SK-N-SH (cell line): ENCODE results near the gene SLC2A2.

ENCODE experiments used
- CTCF ChIP-seq: fragments of 200-600 bp; sonication (generic); IDR thresholded peaks from 2 replicates; pipeline ENCODE4 v1.6.1; 2017; ENCODE audit warnings: antibody characterized with exemption, mild to moderate bottlenecking, moderate library complexity
- EP300 ChIP-seq, 2 experiments: IDR thresholded peaks; 2 replicates each; pipeline versions ENCODE4 v1.4.0 to v1.6.1; 2012; ENCODE audit warnings: borderline replicate concordance in 1 of 2, low read depth in 1 of 2, low read length in 1 of 2
- EZH2phosphoT487 ChIP-seq: fragments of 200-600 bp; sonication (generic); IDR thresholded peaks from 2 replicates; pipeline ENCODE4 v1.6.1; 2017; ENCODE audit warnings: low read depth, mixed run types, mild to moderate bottlenecking, antibody characterized with exemption, moderate library complexity, borderline replicate concordance
- IRF3 ChIP-seq: fragments of 150-350 bp; IDR thresholded peaks from 2 replicates; pipeline ENCODE4 v1.6.1; 2016; ENCODE audit warnings: mild to moderate bottlenecking, low read depth, low read length
- MAX ChIP-seq: IDR thresholded peaks from 2 replicates; pipeline ENCODE4 v1.4.0; 2012; ENCODE audit warnings: low read depth
- MXI1 ChIP-seq: IDR thresholded peaks from 2 replicates; pipeline ENCODE4 v1.6.1; 2012; ENCODE audit warnings: mild to moderate bottlenecking, low read depth, low read length, improper control_type of control experiment
- NFIC ChIP-seq: IDR thresholded peaks from 2 replicates; pipeline ENCODE4 v1.4.0; 2012; ENCODE audit warnings: borderline replicate concordance
- POLR2AphosphoS5 ChIP-seq: IDR thresholded peaks from 2 replicates; pipeline ENCODE4 v1.6.1; 2012; ENCODE audit warnings: low read depth, low read length
- RAD21 ChIP-seq: IDR thresholded peaks from 2 replicates; pipeline ENCODE4 v1.6.1; 2012; ENCODE audit warnings: mild to moderate bottlenecking, low read length
- RFX5 ChIP-seq: IDR thresholded peaks from 2 replicates; pipeline ENCODE4 v1.6.1; 2012; ENCODE audit warnings: mild to moderate bottlenecking, improper control_type of control experiment, low read length
- SIN3A ChIP-seq: IDR thresholded peaks from 2 replicates; pipeline ENCODE4 v1.6.1; 2012; ENCODE audit warnings: low read depth, mild to moderate bottlenecking, low read length, moderate library complexity, borderline replicate concordance
- USF2 ChIP-seq: fragments of 150-350 bp; IDR thresholded peaks from 2 replicates; pipeline ENCODE4 v1.6.1; 2017; ENCODE audit warnings: antibody characterized with exemption, low read length, low read depth, borderline replicate concordance

- TF ChIP-seq POLR2AphosphoS5 (no peak), CTCF (no peak), MXI1 (no peak), NFIC (no peak), RAD21 (no peak), EP300 (IDR thresholded peaks at IDR 0.05; ENCODE audit: borderline replicate concordance in 1 of 2, low read depth in 1 of 2, low read length in 1 of 2) (no peak), USF2 (no peak), MAX (no peak), SIN3A (no peak), RFX5 (no peak), IRF3 (no peak), EZH2phosphoT487 (no peak)
These were observed 33.5 kb upstream of the SLC2A2 start for GRCh38 chr3:171059978-171060377.
